Endothelial cell of umbilical vein (primary cell): ENCODE measurements around the gene LMNA.
"Not testable (repeated sequence)": the region's sequence is repeated elsewhere in the genome, so short reads cannot be mapped to it uniquely, and the experiment has no call there.

Experiments
- EZH2 ChIP-seq: IDR thresholded peaks from 2 replicates; pipeline ENCODE4 v1.6.1; 2012; ENCODE audit warnings: borderline replicate concordance, low read depth, mild to moderate bottlenecking, moderate library complexity, low read length, inconsistent platforms; ENCODE audit not compliant: severe bottlenecking
- FOS ChIP-seq: IDR thresholded peaks from 2 replicates; pipeline ENCODE4 v1.6.1; 2011; ENCODE audit warnings: mild to moderate bottlenecking, low read length, moderate library complexity, borderline replicate concordance; ENCODE audit not compliant: insufficient read depth
- GATA2 ChIP-seq: IDR thresholded peaks from 2 replicates; pipeline ENCODE4 v1.7.0; 2011; ENCODE audit warnings: low read depth, mild to moderate bottlenecking, moderate library complexity, mixed read lengths, low read length; ENCODE audit not compliant: insufficient read length, insufficient read depth
- POLR2A ChIP-seq: IDR thresholded peaks from 2 replicates; pipeline ENCODE4 v1.6.1; 2012; ENCODE audit warnings: low read depth, mild to moderate bottlenecking, control low read depth, low read length
- POLR2AphosphoS5 ChIP-seq: IDR thresholded peaks from 2 replicates; pipeline ENCODE4 v1.6.1; 2012; ENCODE audit warnings: low read depth, mild to moderate bottlenecking, control low read depth, low read length, moderate library complexity; ENCODE audit not compliant: insufficient read depth
- TF ChIP-seq, protein P1 (sequence below), 2 donors: IDR thresholded peaks; 1 replicate in 1 of 2; 2 replicates in 1 of 2; pipeline ENCODE4 v1.5.1; 2011; ENCODE audit warnings: low read length in 2 of 2, mild to moderate bottlenecking in 2 of 2, moderate library complexity in 2 of 2, control low read depth in 1 of 2, inconsistent platforms in 1 of 2, low read depth in 1 of 2; ENCODE audit not compliant: insufficient read depth in 1 of 2; ENCODE audit errors: extremely low read depth in 1 of 2
- TF ChIP-seq, protein P2 (sequence below): IDR thresholded peaks from 2 replicates; pipeline ENCODE4 v1.6.1; 2011; ENCODE audit not compliant: insufficient read depth, insufficient read length

DNA sequence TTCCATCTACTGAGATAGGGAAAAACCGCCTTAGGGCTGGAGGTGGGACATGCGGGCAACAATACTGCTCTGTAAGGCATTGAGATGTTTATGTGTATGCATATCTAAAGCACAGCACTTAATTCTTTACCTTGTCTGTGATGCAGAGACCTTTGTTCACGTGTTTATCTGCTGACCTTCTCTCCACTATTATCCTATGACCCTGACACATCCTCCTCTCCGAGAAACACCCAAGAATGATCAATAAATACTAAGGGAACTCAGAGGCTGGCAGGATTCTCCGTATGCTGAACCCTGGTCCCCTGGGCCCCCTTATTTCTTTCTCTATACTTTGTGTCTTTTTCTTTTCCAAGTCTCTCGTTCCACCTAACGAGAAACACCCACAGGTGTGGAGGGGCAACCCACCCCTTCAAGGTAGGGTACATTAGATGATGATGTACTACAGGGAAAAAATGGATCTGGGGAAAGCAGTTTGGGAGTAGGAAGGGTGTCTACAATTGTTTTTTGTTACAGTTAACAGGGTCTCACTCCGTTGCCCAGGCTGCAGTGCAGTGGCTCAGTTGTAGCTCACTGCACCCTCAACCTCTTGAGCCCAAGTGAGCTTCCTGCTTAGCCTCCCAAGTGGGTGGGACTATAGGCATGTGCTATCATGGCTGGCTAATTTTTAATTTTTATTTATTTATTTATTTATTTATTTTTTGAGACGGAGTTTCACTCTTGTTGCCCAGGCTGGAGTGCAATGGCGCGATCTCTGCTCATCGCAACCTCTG lies 67.7 kb downstream of the LMNA start:
- not testable (repeated sequence) for TF ChIP-seq EZH2, POLR2A, GATA2, FOS, POLR2AphosphoS5
- TF ChIP-seq, protein P1, sequence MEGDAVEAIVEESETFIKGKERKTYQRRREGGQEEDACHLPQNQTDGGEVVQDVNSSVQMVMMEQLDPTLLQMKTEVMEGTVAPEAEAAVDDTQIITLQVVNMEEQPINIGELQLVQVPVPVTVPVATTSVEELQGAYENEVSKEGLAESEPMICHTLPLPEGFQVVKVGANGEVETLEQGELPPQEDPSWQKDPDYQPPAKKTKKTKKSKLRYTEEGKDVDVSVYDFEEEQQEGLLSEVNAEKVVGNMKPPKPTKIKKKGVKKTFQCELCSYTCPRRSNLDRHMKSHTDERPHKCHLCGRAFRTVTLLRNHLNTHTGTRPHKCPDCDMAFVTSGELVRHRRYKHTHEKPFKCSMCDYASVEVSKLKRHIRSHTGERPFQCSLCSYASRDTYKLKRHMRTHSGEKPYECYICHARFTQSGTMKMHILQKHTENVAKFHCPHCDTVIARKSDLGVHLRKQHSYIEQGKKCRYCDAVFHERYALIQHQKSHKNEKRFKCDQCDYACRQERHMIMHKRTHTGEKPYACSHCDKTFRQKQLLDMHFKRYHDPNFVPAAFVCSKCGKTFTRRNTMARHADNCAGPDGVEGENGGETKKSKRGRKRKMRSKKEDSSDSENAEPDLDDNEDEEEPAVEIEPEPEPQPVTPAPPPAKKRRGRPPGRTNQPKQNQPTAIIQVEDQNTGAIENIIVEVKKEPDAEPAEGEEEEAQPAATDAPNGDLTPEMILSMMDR (IDR thresholded peaks at IDR 0.05; ENCODE audit: extremely low read depth in 1 of 2, insufficient read depth in 1 of 2, low read depth in 1 of 2, low read length in 2 of 2) = not testable (repeated sequence)
- TF ChIP-seq, protein P2, sequence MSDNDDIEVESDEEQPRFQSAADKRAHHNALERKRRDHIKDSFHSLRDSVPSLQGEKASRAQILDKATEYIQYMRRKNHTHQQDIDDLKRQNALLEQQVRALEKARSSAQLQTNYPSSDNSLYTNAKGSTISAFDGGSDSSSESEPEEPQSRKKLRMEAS = not testable (repeated sequence)
